ENCODE results near the gene PFKFB4.
"Not testable (repeated sequence)": the region's sequence is repeated elsewhere in the genome, so short reads cannot be mapped to it uniquely, and the experiment has no call there.

Gene PFKFB4

DNA sequence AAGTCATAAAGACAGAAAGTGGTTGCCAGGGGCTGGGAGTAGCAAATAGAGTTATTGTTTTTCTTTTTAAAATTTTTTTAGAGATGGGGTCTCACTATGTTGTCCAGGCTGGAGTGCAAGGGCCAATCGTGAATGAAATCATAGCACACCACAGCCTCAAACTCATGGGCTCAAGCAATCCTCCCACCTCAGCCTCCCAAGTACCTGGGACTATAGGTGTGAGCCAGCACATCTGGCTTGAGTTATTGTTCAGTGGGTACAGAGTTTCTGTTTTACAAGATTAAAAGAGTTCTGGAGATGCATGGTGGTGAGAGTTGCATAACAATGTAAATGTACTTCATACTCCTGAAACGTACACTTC, 23.6 kb downstream of the PFKFB4 start:
- no peak for DNase-seq (ENCODE audit: low read depth, low spot score)

- no peak for DNase-seq (ENCODE audit: low read depth, low spot score)
These were observed 24.2 kb downstream of the PFKFB4 start for GRCh38 chr3:48532271-48532976.

DNA sequence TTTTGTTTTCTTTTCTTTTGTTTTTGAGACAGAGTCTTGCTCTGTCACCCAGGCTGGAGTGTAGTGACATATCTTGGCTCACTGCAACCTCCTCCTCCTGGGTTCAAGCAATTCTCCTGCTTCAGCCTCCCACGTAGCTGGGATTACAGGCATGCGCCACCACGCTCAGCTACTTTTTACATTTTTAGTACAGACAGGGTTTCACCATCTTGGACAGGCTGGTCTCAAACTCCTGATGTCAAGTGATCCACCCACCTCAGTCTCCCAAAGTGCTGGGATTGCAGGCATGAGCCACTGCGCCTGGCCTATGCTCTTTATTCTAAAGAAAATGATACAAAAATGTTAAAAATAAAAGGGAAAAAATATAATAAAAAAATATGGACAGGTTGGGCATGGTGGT, 25.9 kb downstream of the PFKFB4 start:
- DNase-seq (ENCODE audit: low read depth, low spot score) = not testable (repeated sequence)

GRCh38 chr3:48528754-48529153, 27.8 kb downstream of the PFKFB4 start:
- DNase-seq (ENCODE audit: low read depth, low spot score) = no peak

DNA sequence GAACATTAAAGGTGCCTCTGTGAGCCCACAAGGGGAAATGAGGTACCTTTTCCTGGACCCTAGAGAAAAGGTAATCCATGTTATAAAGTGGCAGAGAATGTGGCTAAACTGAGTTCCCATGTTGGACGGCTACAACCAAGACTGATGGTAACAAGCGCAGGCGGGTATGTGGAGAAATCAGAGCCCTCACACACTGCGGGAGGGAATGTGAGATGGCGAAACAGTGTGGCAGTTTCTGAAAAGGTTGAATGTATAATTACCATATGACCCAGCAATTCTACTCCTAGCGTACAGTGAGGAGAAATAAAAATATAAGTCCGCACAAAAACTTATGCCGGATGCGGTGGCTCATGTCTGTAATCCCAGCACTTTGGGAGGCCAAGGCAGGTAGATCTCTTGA, 28.6 kb downstream of the PFKFB4 start:
- no peak for DNase-seq (ENCODE audit: low read depth, low spot score)

DNA sequence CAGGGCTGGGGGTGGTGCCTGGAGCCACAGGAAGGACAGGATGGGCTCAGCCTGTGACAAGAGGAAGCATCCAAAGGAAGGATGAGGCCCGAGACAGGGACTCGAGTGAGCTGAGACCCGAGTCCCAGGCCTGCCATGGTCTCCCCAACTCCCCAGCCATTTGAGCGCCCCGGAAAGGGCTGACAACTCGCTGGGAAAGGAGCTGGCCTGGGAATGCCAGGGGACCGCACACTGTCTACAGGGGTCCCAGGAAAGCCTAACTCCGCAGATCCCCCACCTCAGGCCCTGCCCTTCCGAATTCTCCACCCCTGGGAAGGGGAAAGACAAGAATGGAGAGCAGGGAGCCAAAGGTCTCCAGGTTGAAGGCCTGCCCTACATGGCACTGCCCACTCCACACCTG, 31.6 kb downstream of the PFKFB4 start:
- no peak for DNase-seq (ENCODE audit: low read depth, low spot score)

DNA sequence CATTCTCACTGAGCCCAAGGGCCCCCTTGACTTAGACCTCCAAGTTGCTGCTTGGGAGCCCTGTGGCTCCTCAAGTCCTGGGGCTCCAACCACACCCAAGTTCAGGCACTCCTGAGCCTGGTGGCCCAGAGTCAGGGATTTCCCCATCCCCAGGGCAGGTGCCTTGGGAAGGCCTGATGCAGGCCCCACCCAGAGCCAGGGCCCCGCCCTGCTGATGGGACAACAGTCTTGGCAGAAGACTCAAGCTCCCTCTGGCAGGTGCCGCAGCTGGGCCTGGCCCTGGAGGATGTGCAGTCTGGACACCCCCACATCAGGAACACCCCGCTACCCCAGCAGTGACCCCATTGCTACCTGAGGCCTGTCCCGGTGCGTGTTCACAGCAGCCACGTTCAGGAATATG, 35.0 kb downstream of the PFKFB4 start:
- no peak for DNase-seq (ENCODE audit: low read depth, low spot score)

DNA sequence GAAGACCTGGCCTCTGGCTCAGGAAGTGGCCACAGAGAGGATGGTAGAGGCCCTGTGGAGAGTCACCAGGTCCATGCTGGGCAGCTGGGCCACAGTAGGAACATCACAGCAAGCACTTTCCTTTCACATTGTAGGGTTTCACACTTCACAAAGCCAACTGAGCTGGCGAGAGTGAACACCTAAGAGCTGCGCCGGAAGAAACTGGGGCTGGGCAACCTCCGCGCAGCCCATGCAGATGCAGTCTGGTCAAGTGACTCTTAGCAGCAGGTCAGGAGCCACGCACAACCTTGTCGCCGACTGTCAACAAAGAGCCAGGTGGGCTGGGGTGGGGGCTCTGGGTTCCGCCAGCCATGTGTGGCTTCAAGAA, 37.3 kb downstream of the PFKFB4 start:
- DNase-seq (ENCODE audit: low read depth, low spot score) = no peak

GRCh38 chr3:48518638-48519276, 37.8 kb downstream of the PFKFB4 start:
- no peak for DNase-seq (ENCODE audit: low read depth, low spot score)

DNA sequence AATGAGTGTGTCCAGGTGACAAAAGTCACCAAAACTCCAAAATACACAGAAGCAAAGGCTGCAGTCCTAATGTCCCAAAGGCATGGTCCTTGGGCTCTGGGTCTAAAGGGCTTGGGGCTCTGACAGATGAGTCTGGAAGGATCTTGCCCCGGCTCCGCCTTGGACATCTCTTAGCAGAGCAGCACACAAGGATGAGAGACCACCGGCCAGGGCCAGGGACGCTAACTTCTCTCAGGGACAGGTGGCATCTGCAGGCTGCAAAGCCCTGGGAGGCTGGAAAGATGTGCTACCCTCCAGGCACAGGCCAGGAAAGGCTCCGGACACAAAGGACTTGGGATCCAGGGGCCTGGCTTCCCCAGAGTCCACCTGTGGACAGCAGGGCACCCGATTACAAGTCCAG, 38.5 kb downstream of the PFKFB4 start:
- DNase-seq (ENCODE audit: low read depth, low spot score) = no peak

DNA sequence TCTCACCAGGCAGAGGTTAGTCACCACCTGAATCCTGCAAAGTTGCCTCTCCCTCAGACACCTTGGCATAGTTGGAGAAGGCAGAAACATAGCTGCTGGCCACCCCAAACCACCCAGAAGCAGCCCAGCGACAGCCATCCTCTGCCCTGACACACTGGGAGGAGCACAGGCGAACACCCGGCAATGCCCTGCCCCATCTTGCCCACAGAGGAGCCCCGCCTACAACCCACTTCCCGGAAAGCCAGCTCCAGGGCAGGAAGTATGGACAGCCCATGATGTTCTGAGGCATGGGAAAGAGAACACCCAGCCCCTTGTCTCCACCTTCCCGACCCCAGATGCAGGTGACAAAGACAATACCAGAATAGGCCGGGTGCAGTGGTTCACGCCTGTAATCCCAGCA, 40.0 kb downstream of the PFKFB4 start:
- no peak for DNase-seq (ENCODE audit: low read depth, low spot score)

DNA sequence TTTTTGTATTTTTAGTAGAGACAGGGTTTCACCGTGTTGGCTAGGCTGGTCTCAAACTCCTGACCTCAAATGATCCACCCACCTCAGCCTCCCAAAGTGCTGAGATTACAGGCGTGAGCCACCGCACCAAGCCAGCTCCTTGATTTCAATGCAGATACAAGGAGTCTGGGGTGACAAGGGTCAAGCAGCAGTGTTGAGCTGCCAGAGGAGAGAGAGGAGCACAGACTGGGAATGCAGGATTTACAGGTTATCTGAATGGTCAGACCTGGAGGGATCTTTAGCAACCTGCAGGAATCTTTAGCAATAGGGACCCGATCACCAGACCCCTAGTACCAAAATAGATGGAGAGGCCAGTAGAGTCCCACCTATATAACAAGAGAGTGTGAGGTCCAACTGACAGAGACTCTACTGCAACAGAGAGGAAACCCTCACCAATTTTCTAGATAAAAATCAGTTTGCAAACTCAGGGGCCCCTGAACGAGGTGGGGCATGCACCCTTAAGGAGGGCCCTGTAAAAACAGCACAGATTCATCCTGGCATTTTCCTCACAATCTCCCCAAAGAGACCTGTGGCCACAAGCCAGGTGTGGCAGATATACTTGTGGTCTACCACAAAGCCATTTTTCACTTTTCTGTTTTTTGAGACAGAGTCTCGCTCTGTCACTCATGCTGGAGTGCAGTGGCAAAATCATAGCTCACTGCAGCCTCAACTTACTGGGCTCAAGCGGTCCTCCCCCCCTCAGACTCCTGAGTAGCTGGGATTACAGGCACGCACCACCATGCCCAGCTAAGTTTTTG, 42.0 kb downstream of the PFKFB4 start:
- peak; percentile 45 for DNase-seq (ENCODE audit: low read depth, low spot score)

DNA sequence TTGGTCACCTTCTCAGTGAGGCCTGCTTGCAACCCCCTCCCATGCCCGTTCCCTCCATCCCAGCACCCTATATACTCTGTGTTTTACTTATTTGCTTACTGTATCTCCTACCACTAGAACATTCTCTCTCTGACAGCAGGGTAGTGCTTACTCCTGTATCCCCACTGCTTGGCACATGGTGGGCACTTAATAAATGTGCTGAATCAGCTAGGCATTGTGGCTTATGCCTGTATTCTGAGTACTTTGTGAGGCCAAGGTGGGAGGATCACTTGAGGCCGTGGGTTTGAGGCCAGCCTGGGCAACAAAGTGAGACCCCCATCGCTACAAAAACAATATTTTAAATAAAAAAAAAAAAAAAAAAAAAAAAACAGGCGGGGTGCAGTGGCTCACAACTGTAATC, 45.1 kb downstream of the PFKFB4 start:
- DNase-seq (ENCODE audit: low read depth, low spot score) = no peak

GRCh38 chr3:48507256-48508061, 49.1 kb downstream of the PFKFB4 start:
- peak; percentile 98 for DNase-seq (ENCODE audit: low read depth, low spot score)

- no peak for DNase-seq (ENCODE audit: low read depth, low spot score)
These were observed 50.6 kb downstream of the PFKFB4 start for GRCh38 chr3:48505968-48506504.

DNA sequence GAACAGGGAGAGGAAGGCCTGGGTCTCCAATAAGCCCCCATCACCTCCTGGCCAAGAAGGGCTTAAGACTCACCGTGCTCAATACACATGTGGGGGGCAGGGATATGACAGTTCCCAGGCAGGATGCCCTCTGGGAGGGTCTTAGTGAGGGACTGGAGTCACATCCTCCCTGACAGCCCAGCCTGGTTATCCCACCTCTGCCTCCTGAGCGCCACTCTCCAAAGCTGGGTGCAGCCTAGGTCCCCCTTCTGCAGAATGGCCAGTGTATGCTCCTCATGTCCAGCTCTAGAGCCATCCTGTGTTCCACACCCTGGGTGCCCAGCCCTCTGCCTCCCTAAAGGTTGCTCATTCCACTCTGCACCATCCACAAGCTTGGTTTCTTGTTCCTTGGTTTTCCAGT, 51.5 kb downstream of the PFKFB4 start:
- DNase-seq (ENCODE audit: low read depth, low spot score) = no peak

- peak; percentile 48 for DNase-seq (ENCODE audit: low read depth, low spot score)
These were observed 52.3 kb downstream of the PFKFB4 start, which contains the start of gene SHISA5 for GRCh38 chr3:48504051-48504946. SHISA5 (minus strand) TSS chr3:48504174; CDS start chr3:48504094, 80 bp downstream.

- DNase-seq (ENCODE audit: low read depth, low spot score) = peak; percentile 72
These were observed 53.1 kb downstream of the PFKFB4 start for GRCh38 chr3:48503401-48504050.

DNA sequence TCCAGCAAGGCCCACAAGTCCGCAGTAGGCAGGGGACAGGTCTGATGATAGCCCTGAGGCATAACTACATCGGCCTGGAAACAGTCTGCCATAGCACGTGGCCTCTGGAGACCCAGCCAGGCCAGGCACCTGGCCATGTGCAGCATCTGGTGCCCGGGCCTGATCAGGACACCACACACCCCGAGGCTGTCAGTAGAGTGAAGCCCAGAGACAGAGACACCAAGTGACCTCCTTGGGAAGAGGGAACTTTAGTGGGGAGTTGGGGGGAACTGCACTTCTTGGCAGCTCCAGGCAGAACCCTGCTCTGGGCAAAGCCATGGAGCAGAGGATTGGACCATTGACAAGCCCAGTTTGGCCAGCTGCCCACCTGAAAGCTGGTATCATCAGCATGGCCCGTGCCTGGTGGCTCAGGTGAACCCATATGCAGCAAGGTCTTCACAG, 53.9 kb downstream of the PFKFB4 start:
- DNase-seq (ENCODE audit: low read depth, low spot score) = peak; percentile 39

GRCh38 chr3:48502121-48502520, 54.5 kb downstream of the PFKFB4 start:
- no peak for DNase-seq (ENCODE audit: low read depth, low spot score)

All from ELF-1 (cell line).